H1 (cell line): ENCODE measurements around the gene TPSAB1. TPM values are rescaled to one million over a fixed set of nuclear protein-coding genes. Genes with fewer than 3 reads are reported as not detected.

Experiments used
- CTCF ChIA-PET: fragments of 300-600 bp; sonication (Branson Sonifier 250); formaldehyde crosslinking; loops from one replicate; lab custom pipeline; 2021; ENCODE audit not compliant: partially characterized antibody; lab: Charles Lee
- POLR2A ChIA-PET: fragments of 300-600 bp; sonication (Branson Sonifier 250); formaldehyde crosslinking; loops from one replicate; lab custom pipeline; 2021; ENCODE audit warnings: inconsistent platforms; ENCODE audit not compliant: partially characterized antibody; lab: Charles Lee
- DNase-seq, 2 experiments: peaks; one replicate each; pipeline versions ENCODE4 v3.0.0 to v3.0.0-alpha.2; 2010 to 2022; ENCODE audit warnings: low spot score in 2 of 2, low read depth in 1 of 2, mixed read lengths in 1 of 2
- FAIRE-seq: peaks from 2 replicates; lab custom pipeline; 2011; peaks lifted over from hg19 to GRCh38; lab: Jason Lieb, UNC
- H2AFZ ChIP-seq: 2 replicates; pipeline ENCODE4 v1.8.1; 2012; ENCODE audit warnings: low read length, inconsistent platforms
- H2AK5ac ChIP-seq: 2 replicates; pipeline ENCODE4 v1.6.1; 2013; ENCODE audit warnings: low read depth, low read length
- H2BK120ac ChIP-seq: replicated peaks from 2 replicates; pipeline ENCODE3; 2013; ENCODE audit warnings: low read depth, low read length, inconsistent platforms
- H2BK12ac ChIP-seq: 2 replicates; pipeline ENCODE4 v1.6.1; 2013; ENCODE audit warnings: low read depth, low read length
- H2BK15ac ChIP-seq: 2 replicates; pipeline ENCODE4 v1.6.1; 2013; ENCODE audit warnings: low read length
- H2BK20ac ChIP-seq: 2 replicates; pipeline ENCODE4 v1.6.1; 2013; ENCODE audit warnings: low read length
- H2BK5ac ChIP-seq: 2 replicates; pipeline ENCODE4 v1.6.1; 2013; ENCODE audit warnings: low read depth, low read length
- H3K14ac ChIP-seq: 2 replicates; pipeline ENCODE4 v1.6.1; 2013; ENCODE audit warnings: inconsistent platforms; ENCODE audit not compliant: insufficient read length
- H3K18ac ChIP-seq: 2 replicates; pipeline ENCODE4 v1.6.1; 2013; ENCODE audit warnings: low read length; ENCODE audit errors: extremely low read depth
- H3K23ac ChIP-seq: 2 replicates; pipeline ENCODE4 v1.6.1; 2013; ENCODE audit warnings: inconsistent platforms; ENCODE audit not compliant: insufficient read length
- H3K23me2 ChIP-seq: 2 replicates; pipeline ENCODE4 v1.6.1; 2013; ENCODE audit warnings: low read depth, low read length
- H3K27ac ChIP-seq: 2 replicates; pipeline ENCODE4 v1.6.1; 2011; ENCODE audit warnings: low read depth, low read length, inconsistent platforms
- H3K27me3 ChIP-seq, 4 experiments: replicated peaks in 1 of 4; 1 replicate in 1 of 4; 2 replicates in 3 of 4; pipeline versions ENCODE4 v1.6.1 to v1.8.1; 2011 to 2013; ENCODE audit warnings: low read length in 3 of 4, mild to moderate bottlenecking in 3 of 4, inconsistent platforms in 2 of 4, mixed read lengths in 2 of 4, moderate library complexity in 1 of 4; ENCODE audit not compliant: control insufficient read depth in 3 of 4, insufficient read depth in 3 of 4; ENCODE audit errors: extremely low read depth in 1 of 4
- H3K36me3 ChIP-seq, 4 experiments: 2 replicates each; pipeline versions ENCODE4 v1.6.1 to v1.8.1; 2011 to 2013; ENCODE audit warnings: mild to moderate bottlenecking in 4 of 4, low read length in 3 of 4, moderate library complexity in 2 of 4, control low read depth in 1 of 4, inconsistent platforms in 1 of 4; ENCODE audit not compliant: insufficient read depth in 4 of 4, control insufficient read depth in 2 of 4
- H3K4ac ChIP-seq: replicated peaks from 2 replicates; pipeline ENCODE3; 2013; ENCODE audit warnings: low read length, low read depth, mixed read lengths, inconsistent platforms; ENCODE audit not compliant: insufficient read length
- H3K4me1 ChIP-seq, 4 experiments: replicated peaks in 1 of 4; 1 replicate in 1 of 4; 2 replicates in 3 of 4; pipeline versions ENCODE4 v1.6.1 to v1.8.1; 2011 to 2013; ENCODE audit warnings: low read length in 3 of 4, inconsistent platforms in 2 of 4, mixed read lengths in 1 of 4; ENCODE audit not compliant: insufficient read depth in 4 of 4, control insufficient read depth in 3 of 4
- H3K4me2 ChIP-seq, 2 experiments: 2 replicates each; pipeline versions ENCODE4 v1.6.1 to v1.8.1; 2011 to 2013; ENCODE audit warnings: low read depth in 2 of 2, low read length in 2 of 2, control low read depth in 1 of 2, inconsistent platforms in 1 of 2, mild to moderate bottlenecking in 1 of 2; ENCODE audit not compliant: insufficient read depth in 1 of 2
- H3K4me3 ChIP-seq, 4 experiments: fragments of 200-600, 300-600 bp in 1 of 4; sonication (generic), shearing (Covaris generic), sonication (Bioruptor Twin) in 1 of 4; 2 replicates each; pipeline versions ENCODE4 v1.5.1 to v1.8.1; 2011 to 2016; ENCODE audit warnings: low read length in 4 of 4, low read depth in 3 of 4, control low read depth in 2 of 4, inconsistent platforms in 2 of 4, mild to moderate bottlenecking in 2 of 4, mixed read lengths in 1 of 4, moderate library complexity in 1 of 4; ENCODE audit not compliant: insufficient read depth in 2 of 4; ENCODE audit errors: extremely low read depth in 1 of 4
- H3K56ac ChIP-seq: replicated peaks from 2 replicates; pipeline ENCODE3; 2013; ENCODE audit warnings: low read depth, mild to moderate bottlenecking, mixed read lengths, low read length, inconsistent platforms; ENCODE audit not compliant: insufficient read length
- H3K79me1 ChIP-seq: 2 replicates; pipeline ENCODE4 v1.6.1; 2013; ENCODE audit warnings: low read depth, low read length, control low read depth
- H3K79me2 ChIP-seq, 2 experiments: 2 replicates each; pipeline versions ENCODE4 v1.6.1 to v1.8.1; 2012 to 2013; ENCODE audit warnings: low read length in 2 of 2, mild to moderate bottlenecking in 2 of 2, inconsistent platforms in 1 of 2; ENCODE audit not compliant: insufficient read depth in 2 of 2, control insufficient read depth in 1 of 2
- H3K9ac ChIP-seq, 4 experiments: replicated peaks in 1 of 4; 1 replicate in 1 of 4; 2 replicates in 3 of 4; pipeline versions ENCODE4 v1.6.1 to v1.8.1; 2011 to 2013; ENCODE audit warnings: low read depth in 3 of 4, low read length in 3 of 4, control low read depth in 2 of 4, mild to moderate bottlenecking in 2 of 4, moderate library complexity in 2 of 4, inconsistent platforms in 1 of 4; ENCODE audit errors: extremely low read depth in 1 of 4
- H3K9me3 ChIP-seq, 2 experiments: 2 replicates each; pipeline versions ENCODE4 v1.6.1 to v1.8.1; 2012 to 2013; ENCODE audit warnings: mild to moderate bottlenecking in 2 of 2, moderate library complexity in 2 of 2, control low read depth in 1 of 2, inconsistent platforms in 1 of 2, low read depth in 1 of 2, low read length in 1 of 2, mixed read lengths in 1 of 2; ENCODE audit not compliant: insufficient read depth in 2 of 2
- H4K20me1 ChIP-seq, 2 experiments: replicated peaks in 1 of 2; 2 replicates each; pipeline versions ENCODE3 to v1.8.1; 2011 to 2013; ENCODE audit warnings: inconsistent platforms in 2 of 2, low read length in 2 of 2, mild to moderate bottlenecking in 1 of 2; ENCODE audit not compliant: insufficient read depth in 2 of 2, control insufficient read depth in 1 of 2
- H4K5ac ChIP-seq: 2 replicates; pipeline ENCODE4 v1.6.1; 2013; ENCODE audit warnings: low read length, low read depth, mixed read lengths, inconsistent platforms; ENCODE audit not compliant: insufficient read length
- H4K8ac ChIP-seq: 2 replicates; pipeline ENCODE4 v1.8.0; 2013; ENCODE audit warnings: mild to moderate bottlenecking, moderate library complexity, low read length, inconsistent platforms; ENCODE audit not compliant: insufficient read depth; ENCODE audit errors: extremely low read depth
- H4K91ac ChIP-seq: replicated peaks from 2 replicates; pipeline ENCODE3; 2013; ENCODE audit warnings: low read length, mixed read lengths, inconsistent platforms; ENCODE audit not compliant: insufficient read length
- CBX5 ChIP-seq: fragments of 300-800, 300-1000 bp; sonication (generic); IDR thresholded peaks from 2 replicates; pipeline ENCODE4 v1.7.1; 2016; ENCODE audit warnings: antibody characterized with exemption, low read length, low read depth
- CEBPB ChIP-seq: IDR thresholded peaks from 2 replicates; pipeline ENCODE4 v1.6.1; 2012; ENCODE audit warnings: low read depth, low read length
- GTF2F1 ChIP-seq: IDR thresholded peaks from 2 replicates; pipeline ENCODE4 v1.6.1; 2012; ENCODE audit warnings: low read depth, low read length, improper control_type of control experiment, borderline replicate concordance
- MAFK ChIP-seq: IDR thresholded peaks from 2 replicates; pipeline ENCODE4 v1.6.1; 2012; ENCODE audit warnings: low read depth, mild to moderate bottlenecking, improper control_type of control experiment, low read length
- RNF2 ChIP-seq: fragments of 200-900, 300-1000 bp; sonication (generic); IDR thresholded peaks from 2 replicates; pipeline ENCODE4 v1.7.1; 2016; ENCODE audit warnings: borderline replicate concordance, low read depth, mild to moderate bottlenecking, antibody characterized with exemption, low read length; ENCODE audit not compliant: poor library complexity, severe bottlenecking; ENCODE audit errors: missing control alignments
- SAP30 ChIP-seq: fragments of 300-600 bp; sonication (generic); IDR thresholded peaks from 2 replicates; pipeline ENCODE4 v1.7.1; 2012; ENCODE audit warnings: low read length, moderate library complexity, mild to moderate bottlenecking, inconsistent platforms; ENCODE audit not compliant: insufficient read depth, insufficient replicate concordance
- SIN3A ChIP-seq, 2 experiments: IDR thresholded peaks in 1 of 2; conservative IDR thresholded peaks in 1 of 2; 2 replicates each; pipeline ENCODE4 v1.6.1; 2011 to 2012; ENCODE audit warnings: low read length in 2 of 2, improper control_type of control experiment in 1 of 2, low read depth in 1 of 2, mild to moderate bottlenecking in 1 of 2
- SIX5 ChIP-seq: IDR thresholded peaks from 2 replicates; pipeline ENCODE4 v1.6.1; 2011; ENCODE audit warnings: mild to moderate bottlenecking, low read depth, low read length
- SP1 ChIP-seq: IDR thresholded peaks from 2 replicates; pipeline ENCODE4 v1.6.1; 2011; ENCODE audit warnings: low read depth, low read length
- YY1 ChIP-seq: IDR thresholded peaks from 2 replicates; pipeline ENCODE4 v1.6.1; 2011; ENCODE audit warnings: low read depth, mild to moderate bottlenecking, low read length
- WGBS, 2 experiments: shearing (Covaris generic) in 1 of 2; methylation state at CpG; one replicate each; pipeline versions ENCODE4 v1.1.6 to v1.1.7; 2013 to 2015; ENCODE audit warnings: low lambda C conversion rate in 2 of 2, mixed read lengths in 2 of 2, inconsistent platforms in 1 of 2, low coverage in 1 of 2, missing lambda C conversion rate in 1 of 2; ENCODE audit not compliant: insufficient replicate concordance in 2 of 2, insufficient coverage in 1 of 2, insufficient read length in 1 of 2; ENCODE audit errors: extremely low coverage in 1 of 2, missing lambda C conversion rate in 1 of 2; 5-methylcytosine and 5-hydroxymethylcytosine counted together
- polyA plus RNA-seq, 7 experiments: library from polyadenylated mRNA; depleted of rRNA in 3 of 7; stranded (reverse) in 5 of 7; unstranded in 2 of 7; fragments of >200 nt in 5 of 7; fragments of 200-250 nt in 2 of 7; gene quantifications; 1 replicate in 5 of 7; 2 replicates in 1 of 7; 4 replicates in 1 of 7; pipeline versions ENCODE4 v1.2.1 to v1.2.3, GENCODE V29; 2011 to 2013; ENCODE audit warnings: missing spikeins in 2 of 7, mixed read lengths in 2 of 7
- total RNA-seq: library from RNA; stranded (reverse); fragmentation: NEBNext Ultra II Directional; extraction: Animal tissue kit (Norgen Biotek cat#: 25700); gene quantifications from 2 replicates; pipeline ENCODE4 v1.2.1, GENCODE V29; 2021
- TF ChIP-seq, protein P1 (sequence below): IDR thresholded peaks from 2 replicates; pipeline ENCODE4 v1.6.1; 2011; ENCODE audit warnings: low read length, improper control_type of control experiment

TPSAB1 gene
- total and polyA plus RNA-seq, 2 of the 8 experiments (the other 6 are each of a cell fraction or from before 2014, with no cell fraction given): 0.09 TPM; not detected in 1

GRCh38 chr16:1211451-1212268 lies 28.8 kb upstream of the TPSAB1 start:
- Histone ChIP-seq H3K14ac (no peak overlapping the region), H3K56ac (no peak overlapping the region), H4K91ac (no peak overlapping the region), H3K4ac (no peak overlapping the region), H3K36me3 (peaks cover 2 to 59% (median 4%) of the 10 kb centered on the region in 4 experiments; a peak in 5 of 8 replicates), H2BK20ac (no peak overlapping the region), H2AK5ac (no peak overlapping the region), H4K20me1 (peaks cover 0 to 10% of the 10 kb centered on the region in 2 experiments), H4K5ac (no peak overlapping the region), H2BK12ac (no peak overlapping the region), H3K79me2 (no peaks in the 10 kb centered on the region), H2BK15ac (no peak overlapping the region), H3K9ac (no peak overlapping the region), H4K8ac (no peak overlapping the region), H3K4me3 (no peak overlapping the region), H3K9me3 (no peaks in the 10 kb centered on the region), H3K18ac (no peak overlapping the region), H3K27me3 (no peaks in the 10 kb centered on the region), H3K27ac (no peak overlapping the region), H2BK5ac (no peak overlapping the region), H3K23me2 (no peaks in the 10 kb centered on the region), H3K4me2 (no peak overlapping the region), H3K4me1 (no peaks in the 10 kb centered on the region), H2BK120ac (no peak overlapping the region), H3K79me1 (no peaks in the 10 kb centered on the region), H3K23ac (no peak overlapping the region), H2AFZ (no peak overlapping the region)
- POLR2A ChIA-PET: no interaction called here
- DNase-seq: no peak
- FAIRE-seq: no peak
- CTCF ChIA-PET: interaction anchor here (0.9 kb wide), 1 partner anchor 104 kb away, joined by 3 read pairs; no protein-coding TSS in a partner anchor
- WGBS, 2 experiments: 90% methylated on average over 43 of the region's 65 CpGs; no CpG with 5 or more reads in 1 of the 2 experiments
- TF ChIP-seq SIX5: no peak
- TF ChIP-seq MAFK: no peak
- no peak for TF ChIP-seq SAP30
- TF ChIP-seq CEBPB: no peak
- TF ChIP-seq SIN3A (conservative IDR thresholded peaks at IDR 0.05 in 1 of 2, IDR thresholded peaks at IDR 0.05 in 1 of 2; ENCODE audit: low read depth in 1 of 2, low read length in 2 of 2): no peak
- TF ChIP-seq SP1: no peak
- no peak for TF ChIP-seq YY1
- TF ChIP-seq RNF2: no peak
- no peak for TF ChIP-seq CBX5
- TF ChIP-seq GTF2F1: no peak
- TF ChIP-seq, protein P1, sequence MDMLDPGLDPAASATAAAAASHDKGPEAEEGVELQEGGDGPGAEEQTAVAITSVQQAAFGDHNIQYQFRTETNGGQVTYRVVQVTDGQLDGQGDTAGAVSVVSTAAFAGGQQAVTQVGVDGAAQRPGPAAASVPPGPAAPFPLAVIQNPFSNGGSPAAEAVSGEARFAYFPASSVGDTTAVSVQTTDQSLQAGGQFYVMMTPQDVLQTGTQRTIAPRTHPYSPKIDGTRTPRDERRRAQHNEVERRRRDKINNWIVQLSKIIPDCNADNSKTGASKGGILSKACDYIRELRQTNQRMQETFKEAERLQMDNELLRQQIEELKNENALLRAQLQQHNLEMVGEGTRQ: no peak
